Neutrophil (primary cell): Measurements from ENCODE around the gene CDH13.
"Not testable (repeated sequence)": the region's sequence is repeated elsewhere in the genome, so short reads cannot be mapped to it uniquely, and the experiment has no call there.

ENCODE experiments used
- H3K27ac ChIP-seq: fragments of 200-600 bp; sonication (generic); 2 replicates; pipeline ENCODE4 v1.5.1; 2016; ENCODE audit warnings: mild to moderate bottlenecking, moderate library complexity
- H3K27me3 ChIP-seq: fragments of 200-600 bp; sonication (generic); 2 replicates; pipeline ENCODE4 v1.6.0; 2016; ENCODE audit warnings: mild to moderate bottlenecking
- H3K36me3 ChIP-seq: fragments of 200-600 bp; sonication (generic); 2 replicates; pipeline ENCODE4 v1.5.1; 2017
- H3K4me1 ChIP-seq, 2 experiments: fragments of 200-600 bp in 1 of 2; sonication (generic) in 1 of 2; 1 replicate in 1 of 2; 2 replicates in 1 of 2; pipeline versions ENCODE4 v1.5.1 to v1.6.1; 2013 to 2016; ENCODE audit warnings: low read depth in 1 of 2, low read length in 1 of 2, mild to moderate bottlenecking in 1 of 2, moderate library complexity in 1 of 2; ENCODE audit not compliant: control insufficient read depth in 1 of 2, insufficient read depth in 1 of 2
- H3K4me3 ChIP-seq, 2 experiments: fragments of 200-600 bp in 1 of 2; sonication (generic) in 1 of 2; 1 replicate in 1 of 2; 2 replicates in 1 of 2; pipeline ENCODE4 v1.5.1; 2013 to 2016; ENCODE audit warnings: low read depth in 1 of 2, low read length in 1 of 2, mild to moderate bottlenecking in 1 of 2, moderate library complexity in 1 of 2
- H3K9me3 ChIP-seq: fragments of 200-600 bp; sonication (generic); 2 replicates; pipeline ENCODE4 v1.5.1; 2016
- CTCF ChIP-seq: fragments of 200-600 bp; sonication (generic); IDR thresholded peaks from 2 replicates; pipeline ENCODE4 v1.5.1; 2016; ENCODE audit warnings: antibody characterized with exemption

CDH13 gene

DNA sequence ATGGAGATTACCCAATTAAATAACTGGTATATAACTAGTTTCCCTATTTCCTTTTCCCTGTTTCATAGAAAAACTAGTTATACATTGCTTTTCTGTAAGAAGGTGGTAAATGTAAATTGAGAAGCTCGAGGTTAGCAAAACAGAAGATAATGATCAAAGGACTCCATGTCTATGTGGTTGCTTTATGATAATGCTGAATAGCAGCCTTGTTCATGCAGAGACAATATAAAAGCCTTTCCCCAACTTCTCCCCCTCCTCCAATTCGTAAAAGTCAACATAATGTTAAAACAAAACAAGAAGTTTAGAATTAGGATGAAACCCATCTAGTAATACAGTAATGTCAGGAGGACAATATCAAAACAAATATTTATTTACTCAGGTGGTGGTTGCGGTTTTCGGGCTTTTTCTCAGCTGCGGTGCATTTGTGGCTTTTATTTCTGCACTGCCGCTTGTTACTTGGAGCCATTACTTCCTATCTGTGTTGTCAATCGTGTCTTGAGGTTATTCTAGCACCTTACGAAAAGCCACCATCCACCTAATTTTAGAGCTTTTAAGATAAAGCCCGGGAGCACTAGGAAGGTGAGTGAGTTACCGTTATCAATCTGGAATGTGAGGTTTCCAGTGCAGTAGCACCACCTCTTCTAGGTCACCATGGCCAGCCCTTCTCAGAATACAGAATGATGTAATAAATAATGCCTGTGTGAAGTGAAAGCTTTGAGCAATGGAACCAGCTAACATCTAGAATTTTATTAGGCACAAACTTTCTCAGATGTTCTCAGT, 297.5 kb downstream of the CDH13 start:
- no peaks in the 10 kb centered on the region for H3K36me3 ChIP-seq
- H3K4me3 ChIP-seq: no peak overlapping the region
- no peak overlapping the region for H3K27ac ChIP-seq
- peaks cover 8% of the 10 kb centered on the region for H3K27me3 ChIP-seq
- H3K4me1 ChIP-seq: no peaks in the 10 kb centered on the region
- no peak for TF ChIP-seq CTCF
- no peaks in the 10 kb centered on the region for H3K9me3 ChIP-seq

DNA sequence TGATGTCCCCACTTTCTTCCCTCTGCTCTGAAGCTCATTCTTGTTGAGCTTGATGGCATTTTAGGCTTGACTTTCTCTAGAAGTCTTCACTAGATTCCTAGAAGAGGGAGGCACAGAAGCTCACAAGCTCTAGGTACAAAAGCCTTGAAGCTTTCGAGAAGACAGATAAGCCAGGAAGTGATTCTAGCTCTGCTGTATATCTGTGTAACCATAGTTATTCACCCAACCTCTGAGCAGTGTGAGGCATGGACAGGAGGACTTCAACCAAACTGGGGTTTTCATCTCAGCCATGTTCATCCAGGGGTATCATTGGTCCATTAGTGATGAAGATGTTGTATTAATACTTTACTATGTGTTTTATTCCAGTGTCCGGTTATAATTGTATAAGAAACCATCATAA, 299.7 kb downstream of the CDH13 start:
- H3K36me3 ChIP-seq: no peaks in the 10 kb centered on the region
- TF ChIP-seq CTCF: no peak

GRCh38 chr16:82933933-82934332, 307.2 kb downstream of the CDH13 start:
- not testable (repeated sequence) for H3K9me3 ChIP-seq, H3K36me3 ChIP-seq, H3K27me3 ChIP-seq, H3K4me1 ChIP-seq, H3K4me3 ChIP-seq, H3K27ac ChIP-seq

More for the DNA sequence above, 299.7 kb downstream of the CDH13 start:
- no peaks in the 10 kb centered on the region for H3K9me3 ChIP-seq
- H3K4me1 ChIP-seq: no peaks in the 10 kb centered on the region
- no peak overlapping the region for H3K4me3 ChIP-seq
- no peak overlapping the region for H3K27ac ChIP-seq
- H3K27me3 ChIP-seq: peaks cover 8% of the 10 kb centered on the region

DNA sequence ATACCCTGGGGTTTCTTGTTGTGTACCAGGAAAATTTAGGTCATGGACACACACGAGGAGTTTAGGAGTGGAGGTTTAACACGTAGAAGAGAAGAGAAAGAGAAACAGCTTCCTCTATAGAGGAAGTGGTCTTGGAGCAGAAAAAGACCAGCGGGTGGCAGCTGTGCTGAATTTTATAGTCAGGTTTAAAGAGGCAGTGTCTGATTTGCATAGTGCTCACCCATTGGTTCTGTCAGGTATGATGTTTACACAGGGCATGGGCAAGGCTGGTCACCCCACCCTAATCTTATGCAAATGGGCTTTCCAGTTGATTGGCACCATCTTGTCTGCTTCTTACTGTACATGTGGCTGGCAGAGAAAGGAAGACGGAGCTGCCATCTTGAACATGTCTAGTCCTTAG, 309.0 kb downstream of the CDH13 start:
- H3K4me1 ChIP-seq: no peaks in the 10 kb centered on the region
- no peak overlapping the region for H3K4me3 ChIP-seq
- no peaks in the 10 kb centered on the region for H3K9me3 ChIP-seq
- no peak overlapping the region for H3K27ac ChIP-seq
- no peaks in the 10 kb centered on the region for H3K36me3 ChIP-seq
- no peaks in the 10 kb centered on the region for H3K27me3 ChIP-seq
- no peak for TF ChIP-seq CTCF

DNA sequence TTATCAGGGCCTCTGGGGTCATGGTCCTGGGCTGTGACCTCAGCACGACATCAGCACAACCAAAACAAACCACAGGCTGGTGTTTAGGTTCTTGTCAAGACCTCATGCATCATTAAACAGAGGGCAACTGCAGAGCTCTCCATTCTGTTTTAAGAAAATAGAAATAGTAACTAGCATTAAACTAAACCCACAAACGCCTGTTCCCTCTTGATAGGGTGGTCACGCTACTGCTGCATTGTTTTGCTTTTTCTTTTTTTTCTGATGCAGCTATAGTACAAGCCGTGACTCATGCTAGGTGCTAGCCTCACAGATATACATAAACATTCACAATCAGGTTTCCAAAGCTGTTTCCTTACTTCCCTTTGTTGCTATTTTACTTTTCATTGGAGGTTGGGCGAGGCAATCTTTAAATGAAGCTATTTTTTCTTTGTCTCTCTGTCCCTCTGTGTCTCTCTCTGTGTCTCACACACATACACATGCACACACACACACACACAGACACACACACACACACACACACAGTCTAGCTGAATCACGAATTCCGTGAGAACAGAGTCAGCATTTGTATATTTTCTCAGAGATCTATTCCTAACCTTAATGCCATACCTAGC, 310.3 kb downstream of the CDH13 start:
- H3K4me3 ChIP-seq: no peak overlapping the region
- no peaks in the 10 kb centered on the region for H3K4me1 ChIP-seq
- no peaks in the 10 kb centered on the region for H3K9me3 ChIP-seq
- TF ChIP-seq CTCF: no peak
- H3K36me3 ChIP-seq: no peaks in the 10 kb centered on the region
- H3K27ac ChIP-seq: no peak overlapping the region
- no peaks in the 10 kb centered on the region for H3K27me3 ChIP-seq

DNA sequence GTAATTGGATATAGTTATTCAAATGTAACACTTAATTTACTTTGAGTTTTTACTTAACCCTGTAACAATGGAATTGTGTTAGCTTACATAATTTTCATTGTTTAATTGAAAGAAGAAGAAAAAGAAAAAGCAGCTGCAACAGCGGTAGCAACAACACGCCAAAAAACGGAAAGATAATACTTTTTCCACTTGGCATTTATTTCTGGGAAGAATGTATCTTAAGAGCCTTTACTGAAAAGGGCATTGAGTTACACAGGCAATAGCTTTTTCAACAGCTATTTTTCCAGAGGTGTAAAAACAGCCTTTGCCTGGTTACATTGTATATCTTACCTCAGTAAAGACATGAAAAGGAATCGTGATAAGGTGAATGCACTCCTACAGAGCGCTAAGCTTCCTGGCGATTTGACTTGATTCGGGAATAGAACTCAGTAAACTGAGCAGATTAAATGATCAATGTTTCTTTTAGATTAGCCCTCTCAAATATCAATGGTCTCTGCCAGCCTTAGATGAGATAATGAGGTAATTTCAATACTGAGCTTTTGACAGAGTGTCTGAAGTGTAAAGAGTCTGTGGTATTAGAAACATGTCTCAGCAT, 311.3 kb downstream of the CDH13 start:
- no peak for TF ChIP-seq CTCF
- H3K4me3 ChIP-seq: no peak overlapping the region
- no peaks in the 10 kb centered on the region for H3K4me1 ChIP-seq
- H3K36me3 ChIP-seq: no peaks in the 10 kb centered on the region
- H3K9me3 ChIP-seq: no peaks in the 10 kb centered on the region
- H3K27ac ChIP-seq: no peak overlapping the region
- H3K27me3 ChIP-seq: no peaks in the 10 kb centered on the region
